AG04449 (cell line): Measurements from ENCODE around the gene MRPS15.
"Not testable (repeated sequence)": the region's sequence is repeated elsewhere in the genome, so short reads cannot be mapped to it uniquely, and the experiment has no call there.

Experiments used
- CTCF ChIA-PET: fragments of 350-600 bp; formaldehyde crosslinking; extraction: SDS; loops from one replicate; lab custom pipeline; 2021; ENCODE audit warnings: antibody characterized with exemption; lab: Yijun Ruan, JAX
- POLR2A ChIA-PET: fragments of 400-600, 350-600 bp; formaldehyde crosslinking; extraction: SDS; loops from one replicate; lab custom pipeline; 2020; ENCODE audit warnings: antibody characterized with exemption, inconsistent platforms; lab: Yijun Ruan, JAX
- DNase-seq: peaks from one replicate; pipeline ENCODE4 v3.0.0-alpha.2; 2010; ENCODE audit warnings: low read depth, low spot score
- H3K4me3 ChIP-seq: 2 replicates; pipeline ENCODE4 v1.5.1; 2011; ENCODE audit warnings: low read depth, mild to moderate bottlenecking, control low read depth, low read length
- TF ChIP-seq, protein P1 (sequence below): IDR thresholded peaks from one replicate; pipeline ENCODE4 v1.5.1; 2011; ENCODE audit warnings: mild to moderate bottlenecking, moderate library complexity, low read length, control low read depth, inconsistent platforms; ENCODE audit not compliant: insufficient read depth; ENCODE audit errors: missing control alignments

The MRPS15 gene

DNA sequence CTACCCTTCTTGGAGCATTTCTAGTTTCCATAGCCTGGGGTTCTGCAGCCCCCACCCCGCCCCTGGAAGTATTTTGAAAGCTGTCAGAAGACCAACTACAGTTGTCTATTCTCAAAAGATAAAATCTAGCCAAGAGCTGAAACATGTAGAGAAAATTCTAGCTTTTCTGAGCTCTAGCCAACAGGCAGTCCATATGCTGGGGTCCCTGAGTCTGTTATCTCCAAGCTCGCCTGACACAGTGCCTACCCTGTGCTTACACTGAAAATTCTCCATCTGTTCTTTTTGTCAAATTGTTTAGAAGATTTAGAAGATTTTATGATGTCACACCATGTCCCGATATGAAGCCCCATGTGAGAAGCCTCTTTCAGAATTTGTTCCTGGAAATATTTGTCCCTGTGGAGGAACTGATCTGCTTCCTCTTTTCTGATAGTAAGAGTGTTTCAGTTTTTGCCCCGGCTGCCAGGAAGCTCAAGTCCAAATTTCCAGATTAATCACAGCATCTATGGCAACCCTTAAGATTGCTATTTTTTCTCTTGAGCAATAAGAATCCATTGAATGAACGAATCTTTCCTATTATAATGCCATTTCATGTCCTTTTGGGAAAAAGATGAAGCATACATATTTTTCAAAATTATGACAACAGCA lies 42.2 kb upstream of the MRPS15 start:
- ChIA-PET CTCF (interaction anchor here (3.6 kb wide), 1 partner anchor 10 kb away, joined by 37 read pairs; no protein-coding TSS in a partner anchor), POLR2A (no interaction called here)
- TF ChIP-seq, protein P1, sequence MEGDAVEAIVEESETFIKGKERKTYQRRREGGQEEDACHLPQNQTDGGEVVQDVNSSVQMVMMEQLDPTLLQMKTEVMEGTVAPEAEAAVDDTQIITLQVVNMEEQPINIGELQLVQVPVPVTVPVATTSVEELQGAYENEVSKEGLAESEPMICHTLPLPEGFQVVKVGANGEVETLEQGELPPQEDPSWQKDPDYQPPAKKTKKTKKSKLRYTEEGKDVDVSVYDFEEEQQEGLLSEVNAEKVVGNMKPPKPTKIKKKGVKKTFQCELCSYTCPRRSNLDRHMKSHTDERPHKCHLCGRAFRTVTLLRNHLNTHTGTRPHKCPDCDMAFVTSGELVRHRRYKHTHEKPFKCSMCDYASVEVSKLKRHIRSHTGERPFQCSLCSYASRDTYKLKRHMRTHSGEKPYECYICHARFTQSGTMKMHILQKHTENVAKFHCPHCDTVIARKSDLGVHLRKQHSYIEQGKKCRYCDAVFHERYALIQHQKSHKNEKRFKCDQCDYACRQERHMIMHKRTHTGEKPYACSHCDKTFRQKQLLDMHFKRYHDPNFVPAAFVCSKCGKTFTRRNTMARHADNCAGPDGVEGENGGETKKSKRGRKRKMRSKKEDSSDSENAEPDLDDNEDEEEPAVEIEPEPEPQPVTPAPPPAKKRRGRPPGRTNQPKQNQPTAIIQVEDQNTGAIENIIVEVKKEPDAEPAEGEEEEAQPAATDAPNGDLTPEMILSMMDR, result no peak
- DNase-seq, result no peak
- H3K4me3 ChIP-seq, result no peak overlapping the region

DNA sequence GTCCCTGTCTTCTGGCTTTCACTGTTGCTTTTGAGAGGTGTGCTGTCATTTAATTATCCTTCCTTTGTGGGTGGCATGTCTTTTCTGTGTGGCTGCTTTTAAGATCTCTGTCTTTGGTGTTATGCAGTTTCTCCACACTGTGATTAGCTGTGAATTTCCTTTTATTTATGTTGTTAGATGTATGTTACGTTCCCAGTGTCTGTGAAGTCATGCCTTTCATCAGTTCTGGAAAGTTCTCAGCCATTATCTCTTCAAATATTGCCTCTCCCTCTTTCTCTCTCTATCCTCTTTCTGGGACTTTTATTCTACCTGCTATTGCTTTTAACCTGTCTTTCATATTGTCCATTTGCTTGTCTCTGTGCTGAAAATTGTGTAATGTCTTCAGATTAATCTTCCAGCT lies 39.5 kb upstream of the MRPS15 start:
- POLR2A ChIA-PET, result no interaction called here
- no peak for DNase-seq
- TF ChIP-seq, protein P1, result no peak
- CTCF ChIA-PET, result interaction anchor here (0.9 to 1.1 kb wide), 2 partner anchors 11 to 13 kb away, joined by 3 to 4 read pairs; no protein-coding TSS in a partner anchor
- H3K4me3 ChIP-seq, result no peak overlapping the region

DNA sequence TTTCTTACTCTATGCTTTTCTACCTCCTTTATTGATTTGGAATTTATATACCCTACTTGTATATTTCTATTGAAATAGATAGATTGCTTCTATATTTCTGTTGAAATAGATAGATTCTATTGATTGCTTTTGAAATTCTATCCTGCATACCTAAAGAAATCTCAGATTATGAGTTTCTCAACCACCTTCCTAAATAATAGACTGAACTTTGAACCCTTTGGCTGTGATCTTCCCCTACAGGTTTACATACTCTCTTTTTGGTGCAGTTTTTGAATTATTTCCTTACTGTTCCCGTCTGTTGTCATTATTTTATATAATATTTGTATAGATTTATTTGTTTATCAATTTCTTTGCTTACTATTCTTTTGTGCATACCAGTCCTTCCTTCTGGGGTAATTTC lies 39.0 kb upstream of the MRPS15 start:
- ChIA-PET POLR2A (no interaction called here), CTCF (interaction anchor here (0.9 to 1.1 kb wide), 2 partner anchors 12 to 13 kb away, joined by 3 to 4 read pairs; no protein-coding TSS in a partner anchor)
- H3K4me3 ChIP-seq, result no peak overlapping the region
- no peak for DNase-seq
- TF ChIP-seq, protein P1, result no peak

DNA sequence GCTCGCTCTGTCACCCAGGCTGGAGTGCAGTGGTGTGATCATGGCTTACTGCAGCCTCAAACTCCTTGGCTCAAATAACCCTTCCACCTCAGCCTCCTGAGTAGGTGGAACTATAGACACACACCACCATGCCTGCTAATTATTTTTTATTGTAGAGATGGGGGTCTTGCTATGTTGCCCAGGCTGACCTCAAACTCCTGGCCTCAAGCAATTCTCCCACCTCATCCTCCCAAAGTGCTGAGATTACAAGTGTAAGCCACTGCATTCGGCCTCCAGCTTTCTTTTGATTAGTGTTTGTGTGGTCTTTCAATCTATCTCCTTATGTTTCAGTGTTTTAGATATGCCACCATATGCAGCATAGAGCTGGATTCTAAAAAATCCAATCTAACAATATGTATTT lies 38.4 kb upstream of the MRPS15 start:
- CTCF ChIA-PET, result interaction anchor here (0.9 to 1.1 kb wide), 2 partner anchors 14 kb away, joined by 3 to 4 read pairs; no protein-coding TSS in a partner anchor
- no peak overlapping the region for H3K4me3 ChIP-seq
- TF ChIP-seq, protein P1, result no peak
- POLR2A ChIA-PET, result no interaction called here
- DNase-seq, result no peak

DNA sequence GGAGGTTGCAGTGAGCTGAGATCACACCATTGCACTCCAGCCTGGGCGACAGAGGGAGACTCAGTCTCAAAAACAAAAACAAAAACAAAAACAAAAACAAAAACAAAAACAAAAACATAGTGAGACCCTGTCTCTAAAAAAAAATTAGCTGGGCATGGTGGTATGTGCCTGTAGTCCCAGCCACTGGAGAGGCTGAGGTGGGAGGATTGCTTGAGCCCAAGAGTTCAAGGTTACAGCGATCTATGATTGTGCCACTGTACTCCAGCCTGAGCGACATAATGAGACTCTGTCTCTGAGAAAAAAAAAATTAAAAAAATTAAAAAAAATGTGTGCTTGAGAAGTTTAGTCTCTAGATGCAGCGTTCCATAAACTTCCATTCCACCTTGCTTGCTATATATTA lies 37.7 kb upstream of the MRPS15 start:
- DNase-seq, POLR2A ChIA-PET, H3K4me3 ChIP-seq: not testable (repeated sequence)
- CTCF ChIA-PET, result interaction anchor here (0.9 kb wide), 1 partner anchor 14 kb away, joined by 3 read pairs; no protein-coding TSS in a partner anchor

DNA sequence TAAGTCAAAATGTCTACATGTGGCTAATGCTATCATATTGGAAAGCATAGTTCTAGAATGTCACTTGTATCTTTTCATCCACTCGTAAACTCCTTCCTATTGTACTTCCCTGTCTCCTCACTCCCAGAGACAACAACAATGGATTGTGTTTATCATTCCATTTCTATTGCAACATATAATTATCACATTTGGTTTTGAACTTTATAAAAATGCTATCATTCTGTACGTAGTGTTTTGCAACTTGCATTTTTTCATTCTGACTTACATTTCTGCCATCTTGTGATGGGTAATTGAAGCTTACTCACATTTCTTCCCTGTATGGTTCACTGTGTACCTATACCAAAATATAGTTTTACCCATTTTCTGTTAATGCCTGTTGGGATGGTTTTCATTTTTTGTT lies 33.0 kb upstream of the MRPS15 start:
- CTCF ChIA-PET, result interaction anchor here (3.6 kb wide), 1 partner anchor 19 kb away, joined by 27 read pairs; no protein-coding TSS in a partner anchor
- TF ChIP-seq, protein P1, result no peak
- H3K4me3 ChIP-seq, result no peak overlapping the region
- POLR2A ChIA-PET, result no interaction called here
- DNase-seq, result no peak
